ENCODE results near the gene LPP.

- TF ChIP-seq, protein P1, sequence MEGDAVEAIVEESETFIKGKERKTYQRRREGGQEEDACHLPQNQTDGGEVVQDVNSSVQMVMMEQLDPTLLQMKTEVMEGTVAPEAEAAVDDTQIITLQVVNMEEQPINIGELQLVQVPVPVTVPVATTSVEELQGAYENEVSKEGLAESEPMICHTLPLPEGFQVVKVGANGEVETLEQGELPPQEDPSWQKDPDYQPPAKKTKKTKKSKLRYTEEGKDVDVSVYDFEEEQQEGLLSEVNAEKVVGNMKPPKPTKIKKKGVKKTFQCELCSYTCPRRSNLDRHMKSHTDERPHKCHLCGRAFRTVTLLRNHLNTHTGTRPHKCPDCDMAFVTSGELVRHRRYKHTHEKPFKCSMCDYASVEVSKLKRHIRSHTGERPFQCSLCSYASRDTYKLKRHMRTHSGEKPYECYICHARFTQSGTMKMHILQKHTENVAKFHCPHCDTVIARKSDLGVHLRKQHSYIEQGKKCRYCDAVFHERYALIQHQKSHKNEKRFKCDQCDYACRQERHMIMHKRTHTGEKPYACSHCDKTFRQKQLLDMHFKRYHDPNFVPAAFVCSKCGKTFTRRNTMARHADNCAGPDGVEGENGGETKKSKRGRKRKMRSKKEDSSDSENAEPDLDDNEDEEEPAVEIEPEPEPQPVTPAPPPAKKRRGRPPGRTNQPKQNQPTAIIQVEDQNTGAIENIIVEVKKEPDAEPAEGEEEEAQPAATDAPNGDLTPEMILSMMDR (optimal IDR thresholded peaks at IDR 0.05 in 1 of 3, IDR thresholded peaks at IDR 0.05 in 1 of 3, conservative IDR thresholded peaks at IDR 0.05 in 1 of 3; ENCODE audit: extremely low read depth in 1 of 3, insufficient read depth in 2 of 3, low read length in 3 of 3) = no peak
- TF ChIP-seq EZH2 (IDR thresholded peaks at IDR 0.05; ENCODE audit: low read length) = no peak
Measured at GRCh38 chr3:188673646-188674186, 519.8 kb downstream of the LPP start.

All from keratinocyte (primary cell).